WERI-Rb-1 (cell line): ENCODE data around the gene TRIO.

Experiments
- DNase-seq: peaks from one replicate; pipeline ENCODE4 v3.0.0-alpha.2; 2020
- H3K27ac ChIP-seq: fragments of 250-450 bp; sonication (Bioruptor Pico); 2 replicates; pipeline ENCODE4 v1.5.1; 2020; ENCODE audit warnings: mild to moderate bottlenecking, moderate library complexity
- H3K27me3 ChIP-seq: fragments of 250-450 bp; sonication (Bioruptor Pico); 2 replicates; pipeline ENCODE4 v1.5.1; 2021; ENCODE audit warnings: mild to moderate bottlenecking, low read depth, moderate library complexity; ENCODE audit not compliant: insufficient read depth, severe bottlenecking
- H3K36me3 ChIP-seq: fragments of 250-450 bp; sonication (Bioruptor Pico); 2 replicates; pipeline ENCODE4 v1.5.1; 2020; ENCODE audit warnings: mild to moderate bottlenecking, moderate library complexity
- H3K4me3 ChIP-seq: 2 replicates; pipeline ENCODE4 v1.5.1; 2011; ENCODE audit warnings: low read depth, mild to moderate bottlenecking, control low read depth, low read length
- H3K9me3 ChIP-seq: fragments of 250-450 bp; sonication (Bioruptor Pico); 2 replicates; pipeline ENCODE4 v1.5.1; 2021; ENCODE audit warnings: mild to moderate bottlenecking, moderate library complexity; ENCODE audit not compliant: severe bottlenecking
- TF ChIP-seq, protein P1 (sequence below): IDR thresholded peaks from 2 replicates; pipeline ENCODE4 v1.5.1; 2011; ENCODE audit warnings: low read depth, mild to moderate bottlenecking, control low read depth, inconsistent platforms, low read length

The TRIO gene

DNA sequence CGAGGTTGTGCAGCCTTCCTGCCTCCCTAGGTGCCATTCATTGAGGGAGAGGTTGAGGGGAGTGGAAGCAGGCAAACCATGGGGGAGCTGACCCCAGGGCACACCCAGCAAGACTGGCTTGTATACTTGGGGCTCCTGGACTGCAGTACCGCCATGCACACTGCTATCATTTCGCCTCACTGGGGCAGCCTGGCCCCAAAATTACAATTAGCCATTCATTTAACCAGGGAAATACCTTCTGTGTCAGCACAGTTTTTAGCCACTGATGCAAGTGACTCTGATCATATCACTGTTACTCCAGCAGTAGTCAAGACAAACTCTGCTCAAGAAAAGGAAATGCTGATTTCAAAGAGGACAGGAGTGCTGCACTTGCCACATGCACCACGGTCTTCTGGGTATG is 109.7 kb downstream of the TRIO start:
- H3K27me3 ChIP-seq = no peaks in the 10 kb centered on the region
- no peaks in the 10 kb centered on the region for H3K9me3 ChIP-seq
- no peak overlapping the region for H3K27ac ChIP-seq
- H3K36me3 ChIP-seq = no peaks in the 10 kb centered on the region
- no peak for DNase-seq
- TF ChIP-seq, protein P1, sequence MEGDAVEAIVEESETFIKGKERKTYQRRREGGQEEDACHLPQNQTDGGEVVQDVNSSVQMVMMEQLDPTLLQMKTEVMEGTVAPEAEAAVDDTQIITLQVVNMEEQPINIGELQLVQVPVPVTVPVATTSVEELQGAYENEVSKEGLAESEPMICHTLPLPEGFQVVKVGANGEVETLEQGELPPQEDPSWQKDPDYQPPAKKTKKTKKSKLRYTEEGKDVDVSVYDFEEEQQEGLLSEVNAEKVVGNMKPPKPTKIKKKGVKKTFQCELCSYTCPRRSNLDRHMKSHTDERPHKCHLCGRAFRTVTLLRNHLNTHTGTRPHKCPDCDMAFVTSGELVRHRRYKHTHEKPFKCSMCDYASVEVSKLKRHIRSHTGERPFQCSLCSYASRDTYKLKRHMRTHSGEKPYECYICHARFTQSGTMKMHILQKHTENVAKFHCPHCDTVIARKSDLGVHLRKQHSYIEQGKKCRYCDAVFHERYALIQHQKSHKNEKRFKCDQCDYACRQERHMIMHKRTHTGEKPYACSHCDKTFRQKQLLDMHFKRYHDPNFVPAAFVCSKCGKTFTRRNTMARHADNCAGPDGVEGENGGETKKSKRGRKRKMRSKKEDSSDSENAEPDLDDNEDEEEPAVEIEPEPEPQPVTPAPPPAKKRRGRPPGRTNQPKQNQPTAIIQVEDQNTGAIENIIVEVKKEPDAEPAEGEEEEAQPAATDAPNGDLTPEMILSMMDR = no peak
- no peak overlapping the region for H3K4me3 ChIP-seq

DNA sequence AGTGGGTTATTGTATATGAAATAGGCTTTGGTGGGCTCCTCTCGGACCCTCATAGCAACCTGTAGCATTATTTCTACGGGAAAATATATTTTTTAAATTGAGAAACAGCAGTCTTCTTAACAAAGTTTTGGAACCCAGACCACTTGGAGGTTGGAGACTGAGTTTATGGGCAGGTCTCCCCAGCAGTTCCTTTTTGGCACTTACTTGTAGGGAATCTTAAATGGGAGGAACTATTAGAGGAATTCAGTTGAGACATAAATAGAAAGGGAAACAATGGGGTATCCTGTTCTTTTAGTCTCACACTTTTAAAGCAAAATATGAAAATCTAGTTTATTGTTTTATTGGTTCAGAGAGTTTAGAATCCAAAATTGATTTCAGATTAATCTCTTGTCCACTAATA is 111.5 kb downstream of the TRIO start:
- Histone ChIP-seq H3K27ac (no peak overlapping the region), H3K36me3 (no peaks in the 10 kb centered on the region), H3K4me3 (no peak overlapping the region), H3K9me3 (no peaks in the 10 kb centered on the region), H3K27me3 (no peaks in the 10 kb centered on the region)
- DNase-seq = no peak
- TF ChIP-seq, protein P1 = no peak

DNA sequence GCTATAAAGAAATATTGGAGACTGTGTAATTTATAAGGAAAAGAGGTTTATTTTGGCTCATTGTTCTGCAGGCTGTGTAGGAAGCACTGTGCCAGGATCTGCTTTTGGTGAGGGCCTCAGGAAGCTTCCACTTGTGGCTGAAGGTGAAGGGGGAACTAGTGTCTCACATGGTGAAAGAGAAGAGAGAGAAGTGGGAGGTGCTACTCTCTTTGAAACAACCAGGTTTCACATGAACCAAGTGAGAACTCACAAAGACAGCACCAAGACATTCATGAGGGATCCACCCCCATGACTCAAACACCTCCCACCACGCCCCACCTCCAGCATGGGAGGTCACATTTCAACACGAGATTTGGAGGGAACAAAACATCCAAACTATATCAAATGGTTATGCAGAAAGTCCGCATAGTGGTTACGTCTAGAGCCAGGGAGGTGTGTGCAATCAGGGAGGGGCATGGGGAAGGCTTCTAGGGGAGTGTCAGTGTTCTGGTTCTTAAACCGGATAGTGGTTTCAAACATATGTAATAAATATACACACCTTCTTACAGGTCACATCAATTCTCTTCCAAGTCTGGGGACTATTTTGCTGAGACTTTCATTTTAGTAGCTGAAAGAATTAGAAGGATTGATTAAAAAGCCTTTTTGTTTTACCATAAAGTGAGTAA is 113.0 kb downstream of the TRIO start:
- Histone ChIP-seq H3K4me3 (no peak overlapping the region), H3K27me3 (no peaks in the 10 kb centered on the region), H3K9me3 (no peaks in the 10 kb centered on the region), H3K36me3 (no peaks in the 10 kb centered on the region), H3K27ac (no peak overlapping the region)
- TF ChIP-seq, protein P1 = no peak
- DNase-seq = no peak

DNA sequence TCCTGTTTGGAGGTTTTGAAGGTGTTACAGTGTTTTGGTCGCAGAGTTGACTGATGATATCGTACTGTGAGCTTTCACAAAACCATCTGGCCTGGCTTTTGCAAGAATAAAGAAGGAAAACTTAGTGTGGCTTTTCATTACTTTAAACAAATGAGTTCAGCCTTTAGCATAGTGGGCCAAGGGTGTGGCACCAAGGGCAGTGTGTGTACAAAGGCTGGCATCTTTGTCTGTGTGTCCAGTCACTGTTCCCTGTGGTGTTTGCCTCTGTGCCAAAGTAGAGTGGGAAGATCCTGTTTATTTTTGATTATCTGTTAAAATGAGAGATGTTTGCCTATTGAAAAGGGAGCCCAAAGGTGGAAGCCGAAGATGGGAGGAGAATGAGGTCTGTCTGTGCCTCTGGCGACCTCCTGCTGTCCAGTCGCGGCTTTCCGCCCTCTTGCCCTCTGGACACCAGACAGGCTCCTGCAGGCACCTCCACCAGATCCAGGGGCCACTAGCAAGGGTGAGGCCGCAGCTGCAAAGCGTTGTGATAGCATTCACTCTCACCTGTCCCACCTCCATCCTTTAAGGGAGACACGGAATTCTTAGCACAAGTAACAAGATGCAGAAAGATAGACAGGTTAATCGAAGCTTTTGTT is 113.7 kb downstream of the TRIO start:
- Histone ChIP-seq H3K27ac (no peak overlapping the region), H3K27me3 (no peaks in the 10 kb centered on the region), H3K36me3 (no peaks in the 10 kb centered on the region), H3K9me3 (no peaks in the 10 kb centered on the region), H3K4me3 (no peak overlapping the region)
- TF ChIP-seq, protein P1 = no peak
- DNase-seq = no peak

DNA sequence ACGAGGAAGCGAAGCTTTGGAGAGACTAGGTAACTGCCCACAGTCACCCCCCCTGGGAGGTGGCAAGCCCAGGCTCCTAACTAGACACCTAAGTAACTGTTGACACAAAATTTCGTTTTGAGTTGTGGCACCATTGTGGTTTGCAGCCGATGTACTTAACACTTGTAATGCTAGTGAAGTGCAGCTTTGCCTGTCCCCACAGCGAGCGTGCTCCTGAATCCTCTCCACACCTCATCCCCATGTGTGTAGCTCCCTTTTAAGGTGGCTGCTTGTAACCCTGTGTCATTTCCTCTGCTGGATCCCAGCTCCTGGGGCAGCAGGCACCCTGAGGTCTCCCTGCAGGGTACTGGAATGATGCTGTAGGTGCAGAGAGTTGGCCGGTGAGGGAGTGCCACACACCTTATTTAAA is 114.9 kb downstream of the TRIO start:
- no peaks in the 10 kb centered on the region for H3K9me3 ChIP-seq
- DNase-seq = no peak
- H3K27me3 ChIP-seq = no peaks in the 10 kb centered on the region
- H3K4me3 ChIP-seq = no peak overlapping the region
- TF ChIP-seq, protein P1 = no peak
- H3K27ac ChIP-seq = no peak overlapping the region
- H3K36me3 ChIP-seq = no peaks in the 10 kb centered on the region
